ENCODE results near the gene ARMC3.

DNA sequence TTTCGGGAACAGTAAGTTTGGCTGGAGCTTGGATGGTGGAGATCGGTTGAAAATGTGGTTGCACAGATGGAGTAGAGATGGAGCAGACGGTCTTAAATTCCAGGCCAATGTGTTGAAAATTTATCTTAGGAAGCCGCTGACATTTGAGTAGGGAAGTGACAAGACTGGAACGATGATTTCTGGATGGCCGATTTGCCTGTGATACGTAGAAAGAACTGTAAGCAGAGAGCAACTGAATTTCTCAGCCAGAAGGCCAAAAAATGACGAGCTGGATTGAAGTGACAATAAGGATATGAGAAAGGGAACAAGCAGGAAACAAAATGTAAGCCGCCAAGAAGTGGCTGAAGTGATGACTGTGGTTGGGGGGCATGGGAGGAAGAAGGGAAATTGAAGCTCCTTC, 687 bp upstream of the ARMC3 start:
- TF ChIP-seq CTCF (IDR thresholded peaks at IDR 0.05; ENCODE audit: low read depth, low read length, missing input control) = no peak
- TF ChIP-seq FOXA1 (IDR thresholded peaks at IDR 0.05) = no peak

Data from liver (tissue), 2 donors.